Fibroblast of skin of back (primary cell): ENCODE data around the gene RPN1.

Source experiments
- DNase-seq: peaks from one replicate; pipeline ENCODE4 v3.0.0-alpha.2; 2013

Gene RPN1

GRCh38 chr3:128576290-128576689, 74.3 kb downstream of the RPN1 start:
- no peak for DNase-seq

- no peak for DNase-seq
Measured at GRCh38 chr3:128575777-128576176, 74.8 kb downstream of the RPN1 start.

GRCh38 chr3:128573707-128574162, 76.9 kb downstream of the RPN1 start:
- DNase-seq, result no peak

GRCh38 chr3:128573160-128573559, 77.5 kb downstream of the RPN1 start:
- no peak for DNase-seq

- no peak for DNase-seq
Measured at GRCh38 chr3:128572644-128573105, 77.9 kb downstream of the RPN1 start.

- no peak for DNase-seq
Measured at GRCh38 chr3:128572013-128572412, 78.6 kb downstream of the RPN1 start.
